HG03108 (cell line): ENCODE measurements around the gene PTGES.
"Not testable (repeated sequence)": the region's sequence is repeated elsewhere in the genome, so short reads cannot be mapped to it uniquely, and the experiment has no call there.

Experiments
- ATAC-seq: cut with Tn5 transposase; IDR thresholded peaks from one replicate; pipeline ENCODE4 v1.9.1; 2021; ENCODE audit warnings: moderate library complexity; ENCODE audit not compliant: unreplicated experiment

PTGES gene

DNA sequence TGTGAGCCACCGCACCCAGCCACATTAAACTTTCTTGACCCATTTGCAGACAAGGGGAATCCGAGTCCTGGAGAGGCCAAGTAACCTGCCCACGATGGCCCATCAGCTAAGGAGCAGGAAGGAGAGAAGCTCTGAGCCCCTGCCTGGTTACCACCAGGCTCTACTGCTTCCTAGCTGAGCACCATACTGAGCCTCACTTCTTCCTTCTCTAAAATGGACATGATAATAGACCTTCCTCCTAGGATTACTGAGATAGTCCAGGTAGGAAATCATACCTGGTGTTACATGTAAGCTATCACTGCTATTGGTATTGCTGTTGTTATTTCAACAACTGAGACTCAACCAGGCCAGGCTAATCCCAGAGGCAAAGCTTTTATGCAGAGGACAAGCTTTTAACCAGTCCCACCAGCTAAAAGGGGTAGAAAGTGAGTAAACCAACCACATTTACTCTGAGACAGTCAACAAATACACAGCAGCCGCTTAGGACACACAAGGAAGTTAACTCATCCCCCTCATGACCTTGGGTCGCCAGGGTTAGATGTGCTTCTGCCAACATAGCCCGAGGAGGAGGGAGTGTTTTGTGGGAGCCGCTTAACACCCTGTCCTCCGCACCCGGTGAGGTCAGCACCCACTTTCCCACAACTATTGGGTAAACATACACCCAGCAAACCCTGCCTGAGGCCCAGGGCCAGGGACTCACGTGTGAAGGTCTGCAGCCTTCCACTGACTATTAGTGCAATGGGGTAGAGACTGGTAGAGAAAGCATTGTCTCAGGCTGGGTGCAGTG, 20.6 kb upstream of the PTGES start:
- no peak for ATAC-seq

GRCh38 chr9:129770741-129771140, 17.9 kb upstream of the PTGES start:
- ATAC-seq = no peak

DNA sequence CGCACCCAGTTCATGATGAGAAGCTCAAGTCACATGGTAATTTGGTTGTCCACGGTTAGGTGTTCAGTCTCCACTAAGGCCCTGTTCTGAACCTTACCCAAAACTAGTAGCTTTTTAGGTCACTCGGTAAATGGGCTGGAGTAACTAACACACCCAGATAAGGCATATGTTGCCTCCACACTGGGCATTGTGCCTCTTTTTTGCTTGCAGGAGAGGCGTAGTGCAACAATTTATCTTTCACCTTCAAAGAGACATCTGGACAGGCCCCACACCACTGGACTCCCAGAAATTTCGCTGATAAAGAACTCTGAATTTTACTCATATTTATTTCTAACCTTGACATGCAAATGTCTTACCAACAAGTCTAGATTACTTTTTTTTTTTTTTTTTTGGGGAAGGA, 16.8 kb upstream of the PTGES start:
- no peak for ATAC-seq

DNA sequence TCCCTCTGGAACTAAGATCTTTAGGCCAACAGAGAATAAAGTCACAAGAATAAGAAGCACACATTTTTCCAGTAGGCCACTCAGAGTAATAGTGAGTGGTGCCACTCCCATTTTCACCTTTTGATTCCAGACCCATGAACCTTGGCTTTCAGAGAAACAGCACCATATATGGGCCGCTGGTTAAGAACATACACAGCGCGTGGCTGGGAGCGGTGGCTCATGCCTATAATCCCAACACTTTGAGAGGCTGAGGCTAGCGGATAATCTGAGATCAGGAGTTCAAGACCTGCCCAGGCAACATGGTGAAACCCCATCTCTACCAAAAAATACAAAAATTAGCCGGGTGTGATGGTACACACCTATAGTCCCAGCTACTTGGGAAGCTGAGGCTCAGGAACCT, 15.6 kb upstream of the PTGES start:
- no peak for ATAC-seq

GRCh38 chr9:129765764-129766317, 13.0 kb upstream of the PTGES start:
- no peak for ATAC-seq

DNA sequence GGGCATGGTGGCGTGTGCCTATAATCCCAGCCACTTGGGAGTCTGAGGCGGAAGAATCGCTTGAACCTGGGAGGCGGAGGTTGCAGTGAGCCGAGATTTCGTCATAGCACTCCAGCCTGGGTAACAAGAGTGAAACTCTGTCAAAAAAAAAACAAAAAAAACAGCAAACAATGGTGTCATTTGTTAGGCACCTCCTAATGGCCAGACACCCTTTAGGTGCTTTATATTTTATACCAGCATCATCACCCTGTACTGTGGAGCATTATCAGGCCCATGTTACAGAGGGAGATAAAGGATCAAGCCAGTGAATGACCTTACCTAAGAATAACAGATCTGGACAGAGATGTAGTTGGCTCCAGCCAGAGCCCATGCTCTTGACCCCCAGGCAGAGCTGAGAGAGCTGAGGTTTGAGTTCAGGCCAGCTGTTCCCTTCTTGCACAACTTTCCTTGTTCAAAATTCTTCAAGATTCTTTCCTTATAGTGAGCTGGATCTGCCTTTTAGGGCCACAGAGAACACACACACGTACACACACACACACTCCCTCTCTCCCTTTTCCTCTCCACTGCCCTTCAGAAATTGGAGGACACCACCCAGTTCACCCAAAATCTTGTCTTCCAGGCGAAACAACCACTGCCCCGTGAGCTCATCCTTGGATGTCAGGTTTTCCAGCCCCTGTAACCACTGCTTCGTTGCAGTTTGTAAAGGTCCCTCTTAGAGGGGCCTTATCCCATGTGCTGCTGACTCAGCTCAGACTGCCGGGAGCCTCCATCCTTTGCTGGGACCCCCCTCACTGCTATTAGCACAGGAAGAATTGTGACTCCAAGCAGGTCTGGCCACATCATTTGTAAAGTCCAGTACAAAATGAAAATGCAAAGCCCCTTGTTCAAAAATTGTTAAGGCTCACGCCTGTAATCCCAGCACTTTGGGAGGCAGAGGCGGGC, 10.4 kb upstream of the PTGES start:
- ATAC-seq = no peak

- not testable (repeated sequence) for ATAC-seq
These were observed 9.6 kb upstream of the PTGES start for GRCh38 chr9:129762370-129762984.

DNA sequence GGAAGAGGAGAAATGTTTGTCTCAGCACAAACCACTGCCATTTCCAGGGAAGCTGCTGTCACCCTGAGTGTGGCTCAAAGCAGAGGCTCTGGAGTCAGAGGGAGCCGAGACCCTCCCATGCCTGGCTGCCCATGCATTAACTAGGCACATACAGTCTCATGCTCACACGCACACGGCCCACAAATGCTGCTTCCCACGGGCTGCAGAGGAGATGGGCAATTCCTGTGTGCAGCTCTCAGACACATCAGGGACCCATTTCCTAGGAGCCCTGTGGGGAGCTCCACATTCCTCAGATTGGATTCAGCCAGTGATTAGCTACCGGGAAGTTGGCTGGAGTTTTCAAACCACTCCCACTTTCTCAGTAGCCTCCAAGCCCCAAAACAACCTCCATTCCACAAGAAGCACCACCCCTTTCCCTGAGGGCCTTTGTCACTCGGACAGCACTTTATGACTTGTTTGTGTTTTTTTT, 9.1 kb upstream of the PTGES start:
- no peak for ATAC-seq

DNA sequence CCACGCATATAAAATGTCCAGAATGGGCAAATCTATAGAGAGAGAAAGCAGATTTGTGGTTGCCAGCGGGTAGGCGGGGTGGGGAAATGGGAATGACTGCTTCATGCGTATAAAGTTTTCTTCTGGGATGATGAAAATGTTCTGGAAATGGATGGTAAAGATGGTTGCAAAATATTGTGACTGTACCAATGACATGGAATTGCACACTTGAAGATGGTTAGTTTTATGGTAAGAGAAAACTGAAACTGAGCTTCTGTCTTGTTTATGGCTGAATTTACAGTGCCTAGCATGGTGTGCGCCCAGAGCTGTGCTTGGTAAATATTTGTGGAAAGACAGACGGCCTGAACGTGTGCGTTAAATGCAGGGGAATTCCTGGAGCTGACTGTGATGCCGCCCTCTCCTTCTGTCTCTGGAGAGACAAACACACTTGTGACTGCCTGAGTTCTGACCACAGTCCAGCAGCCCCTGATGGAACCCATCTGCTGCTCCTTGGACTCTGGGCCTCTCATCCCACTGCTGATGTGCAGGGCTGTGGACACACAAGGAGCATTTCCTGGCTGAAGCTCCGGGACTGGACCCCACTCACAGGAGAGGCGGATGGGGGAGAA, 8.6 kb upstream of the PTGES start:
- no peak for ATAC-seq

GRCh38 chr9:129760784-129761183, 7.9 kb upstream of the PTGES start:
- not testable (repeated sequence) for ATAC-seq

DNA sequence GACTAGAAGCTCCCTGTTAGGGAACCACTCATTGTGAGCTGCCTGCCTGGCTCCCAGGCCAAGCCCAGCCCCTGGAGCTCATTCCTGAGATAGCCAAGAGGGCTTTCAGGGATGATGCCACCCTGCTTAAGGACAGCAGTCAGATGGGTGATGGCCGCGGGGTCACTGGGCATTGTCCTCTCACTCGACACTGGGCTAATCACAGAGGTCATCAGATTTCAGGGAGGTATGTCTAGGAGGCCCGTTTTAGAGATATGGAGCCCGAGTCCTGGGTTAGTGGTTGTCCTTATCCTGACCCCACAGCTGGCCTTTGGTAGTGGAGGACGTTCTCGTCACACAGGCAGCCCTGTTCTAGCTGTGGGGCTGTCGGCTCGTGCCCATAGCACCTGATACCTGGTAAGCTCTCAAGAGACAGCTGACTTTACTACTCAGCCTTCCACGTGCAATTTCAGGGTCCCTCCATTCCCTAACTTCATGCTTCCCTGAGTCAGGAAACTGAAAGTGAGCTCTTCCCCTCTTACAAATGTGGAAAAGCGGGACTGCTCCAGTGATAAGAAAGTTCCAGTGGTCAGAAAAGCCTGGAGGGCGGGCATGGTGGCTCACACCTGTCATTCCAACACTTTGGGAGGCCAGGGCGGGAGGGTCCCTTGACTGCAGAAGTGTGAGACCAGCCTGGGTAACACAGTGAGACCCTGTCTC, 7.1 kb upstream of the PTGES start:
- ATAC-seq = no peak

GRCh38 chr9:129759319-129759718, 6.5 kb upstream of the PTGES start:
- ATAC-seq = no peak

GRCh38 chr9:129757045-129757444, 4.2 kb upstream of the PTGES start:
- no peak for ATAC-seq

DNA sequence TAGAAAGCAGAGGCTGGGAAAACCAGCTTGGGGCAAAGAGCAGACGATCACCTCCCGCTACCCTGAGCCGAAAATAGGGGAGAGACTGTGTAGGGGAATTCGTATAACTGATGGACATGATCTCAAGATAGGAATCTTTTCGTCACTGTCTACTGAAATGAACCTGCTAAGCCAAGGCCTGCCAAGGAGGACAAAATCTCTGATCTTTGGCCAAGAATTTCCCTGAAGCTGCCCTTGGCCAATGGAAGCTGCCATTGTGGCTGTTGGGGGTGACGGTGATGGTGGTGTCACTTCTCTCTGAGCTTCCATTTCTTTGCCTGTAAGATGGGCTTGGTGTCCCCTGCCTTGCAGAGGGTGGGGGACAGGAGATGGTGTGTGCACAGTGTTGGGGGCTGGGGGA, 3.3 kb upstream of the PTGES start:
- ATAC-seq = no peak

- no peak for ATAC-seq
These were observed 2.3 kb upstream of the PTGES start for GRCh38 chr9:129755151-129755550.

DNA sequence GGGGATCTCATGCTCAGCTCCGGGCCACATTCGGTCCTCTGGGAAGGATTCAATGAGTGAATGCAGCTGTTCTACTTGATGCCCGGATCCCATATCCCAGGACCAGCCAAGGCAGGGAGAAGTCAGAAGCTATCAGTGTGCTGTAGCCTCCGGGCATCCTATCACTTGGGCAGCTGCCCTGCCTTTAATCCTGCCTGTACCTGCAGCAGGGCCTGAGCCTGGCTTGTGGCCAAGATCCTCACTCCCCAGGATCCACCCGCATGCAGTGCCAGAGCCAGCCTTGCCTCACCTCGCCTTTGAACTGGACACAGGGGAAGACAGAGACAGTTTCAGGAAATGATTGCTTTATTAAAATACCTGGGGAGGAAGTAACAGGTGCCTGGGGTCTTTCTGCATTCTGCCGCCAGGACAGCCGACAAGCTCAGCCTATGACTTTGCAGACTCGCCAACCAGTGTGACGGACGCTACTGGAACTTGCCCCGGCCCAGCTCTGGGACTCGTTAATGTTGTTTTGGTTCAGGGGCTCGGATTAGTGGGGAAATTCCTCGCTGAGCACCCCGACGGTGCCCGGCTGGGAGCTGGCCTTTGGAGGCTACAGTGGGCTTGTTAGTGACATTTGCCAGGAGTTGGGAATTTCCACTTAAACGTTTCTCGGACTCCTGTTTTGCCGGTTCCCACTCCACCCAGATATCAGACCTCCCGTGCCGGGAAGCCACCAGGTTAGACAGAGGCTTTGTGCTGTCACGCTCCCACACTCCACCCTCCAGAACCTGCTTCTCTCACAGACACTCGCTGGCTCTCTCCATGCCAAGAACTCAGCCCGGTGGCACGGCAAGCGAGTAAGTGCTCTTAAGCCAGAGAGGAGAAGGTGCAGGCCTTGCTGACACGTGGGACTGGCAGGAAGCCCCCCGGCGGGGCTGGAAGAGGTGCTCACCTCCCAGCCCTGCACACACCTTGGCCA, 721 bp downstream of the PTGES start:
- no peak for ATAC-seq

- ATAC-seq = no peak
These were observed 2.7 kb downstream of the PTGES start for GRCh38 chr9:129750013-129750638.

DNA sequence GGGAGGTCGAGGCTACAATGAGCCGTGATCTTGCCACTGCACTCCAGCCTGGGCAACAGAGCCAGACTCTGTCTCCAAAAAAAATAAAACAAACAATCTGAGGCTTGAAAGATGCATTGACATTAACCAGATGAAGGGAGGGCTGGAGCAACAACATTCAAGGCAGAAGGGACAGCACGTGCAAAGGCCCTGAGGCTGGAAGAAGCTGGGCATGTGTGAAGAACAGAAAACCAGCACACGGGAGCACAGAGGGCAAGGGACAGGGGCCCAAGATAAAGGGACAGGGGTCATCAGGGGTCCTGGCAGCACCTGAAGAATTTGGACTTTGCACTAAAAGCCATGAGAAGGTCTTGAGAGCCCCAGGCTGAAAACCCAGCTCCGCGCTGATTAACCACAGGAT, 3.3 kb downstream of the PTGES start:
- ATAC-seq = no peak

GRCh38 chr9:129749052-129749451, 3.8 kb downstream of the PTGES start:
- not testable (repeated sequence) for ATAC-seq
